Endodermal cell (in vitro differentiated cells): ENCODE measurements around the gene GATA2. TPM values are rescaled to one million over a fixed set of nuclear protein-coding genes. Genes with fewer than 3 reads are reported as not detected.

Experiments used
- DNase-seq: peaks from one replicate; pipeline ENCODE4 v3.0.0-alpha.2; 2017
- H3K27ac ChIP-seq: 2 replicates; pipeline ENCODE4 v1.5.1; 2013; ENCODE audit warnings: mild to moderate bottlenecking, low read depth, low read length, moderate library complexity
- H3K27me3 ChIP-seq: 2 replicates; pipeline ENCODE4 v1.6.1; 2013; ENCODE audit warnings: mild to moderate bottlenecking, low read length, moderate library complexity; ENCODE audit not compliant: insufficient read depth, control insufficient read depth, poor library complexity, severe bottlenecking
- H3K36me3 ChIP-seq: 2 replicates; pipeline ENCODE4 v1.7.0; 2013; ENCODE audit warnings: mild to moderate bottlenecking, low read length, moderate library complexity; ENCODE audit not compliant: control insufficient read depth, insufficient read depth
- H3K4me1 ChIP-seq: one replicate; pipeline ENCODE4 v1.7.0; 2013; ENCODE audit warnings: low read length; ENCODE audit not compliant: control insufficient read depth, insufficient read depth
- H3K4me3 ChIP-seq: 2 replicates; pipeline ENCODE4 v1.5.1; 2013; ENCODE audit warnings: mild to moderate bottlenecking, low read length, moderate library complexity
- H3K9ac ChIP-seq: 2 replicates; pipeline ENCODE4 v1.6.1; 2013; ENCODE audit warnings: mild to moderate bottlenecking, low read length, moderate library complexity; ENCODE audit not compliant: poor library complexity, severe bottlenecking; ENCODE audit errors: extremely low read depth
- H3K9me3 ChIP-seq: 2 replicates; pipeline ENCODE4 v1.6.1; 2013; ENCODE audit warnings: mild to moderate bottlenecking, low read length, moderate library complexity; ENCODE audit not compliant: control insufficient read depth
- H3K27ac Mint-ChIP-seq: 2 replicates; pipeline ENCODE4 v1.8.0; 2020; ENCODE audit warnings: mixed read lengths
- H3K27me3 Mint-ChIP-seq: 2 replicates; pipeline ENCODE4 v1.8.0; 2021; ENCODE audit warnings: mild to moderate bottlenecking, mixed read lengths; ENCODE audit not compliant: insufficient read depth
- H3K36me3 Mint-ChIP-seq: 2 replicates; pipeline ENCODE4 v1.8.0; 2020; ENCODE audit warnings: low read depth, mixed read lengths
- H3K4me1 Mint-ChIP-seq: 2 replicates; pipeline ENCODE4 v1.8.0; 2020; ENCODE audit warnings: mixed read lengths
- H3K4me3 Mint-ChIP-seq: 2 replicates; pipeline ENCODE4 v1.8.0; 2020; ENCODE audit warnings: mild to moderate bottlenecking, moderate library complexity, mixed read lengths
- H3K9me3 Mint-ChIP-seq: 2 replicates; pipeline ENCODE4 v1.8.0; 2020; ENCODE audit warnings: mild to moderate bottlenecking, mixed read lengths
- WGBS, 2 experiments: methylation state at CpG; one replicate each; pipeline versions ENCODE4 v1.1.5 to v1.1.7; 2013; ENCODE audit warnings: missing lambda C conversion rate in 2 of 2, mixed read lengths in 1 of 2; ENCODE audit not compliant: insufficient coverage in 1 of 2, insufficient read length in 1 of 2; 5-methylcytosine and 5-hydroxymethylcytosine counted together
- total RNA-seq, 2 donors: library from RNA; stranded (reverse); fragmentation: NEBNext Ultra II Directional in 1 of 2; extraction: Animal tissue kit (Norgen Biotek cat#: 25700) in 1 of 2; gene quantifications; 2 replicates in 1 of 2; 3 replicates in 1 of 2; pipeline ENCODE4 v1.2.1, GENCODE V29; 2021
- TF ChIP-seq, protein P1 (sequence below): fragments of 200-600 bp; sonication (generic); conservative IDR thresholded peaks from 2 replicates; pipeline ENCODE4 v1.5.0; 2021; ENCODE audit warnings: antibody characterized with exemption, mild to moderate bottlenecking

GATA2 gene
- total RNA-seq, 2 donors from 2014 or later = 1.2 to 1.6 TPM

GRCh38 chr3:128470134-128470899 is 22.7 kb downstream of the GATA2 start:
- TF ChIP-seq, protein P1, sequence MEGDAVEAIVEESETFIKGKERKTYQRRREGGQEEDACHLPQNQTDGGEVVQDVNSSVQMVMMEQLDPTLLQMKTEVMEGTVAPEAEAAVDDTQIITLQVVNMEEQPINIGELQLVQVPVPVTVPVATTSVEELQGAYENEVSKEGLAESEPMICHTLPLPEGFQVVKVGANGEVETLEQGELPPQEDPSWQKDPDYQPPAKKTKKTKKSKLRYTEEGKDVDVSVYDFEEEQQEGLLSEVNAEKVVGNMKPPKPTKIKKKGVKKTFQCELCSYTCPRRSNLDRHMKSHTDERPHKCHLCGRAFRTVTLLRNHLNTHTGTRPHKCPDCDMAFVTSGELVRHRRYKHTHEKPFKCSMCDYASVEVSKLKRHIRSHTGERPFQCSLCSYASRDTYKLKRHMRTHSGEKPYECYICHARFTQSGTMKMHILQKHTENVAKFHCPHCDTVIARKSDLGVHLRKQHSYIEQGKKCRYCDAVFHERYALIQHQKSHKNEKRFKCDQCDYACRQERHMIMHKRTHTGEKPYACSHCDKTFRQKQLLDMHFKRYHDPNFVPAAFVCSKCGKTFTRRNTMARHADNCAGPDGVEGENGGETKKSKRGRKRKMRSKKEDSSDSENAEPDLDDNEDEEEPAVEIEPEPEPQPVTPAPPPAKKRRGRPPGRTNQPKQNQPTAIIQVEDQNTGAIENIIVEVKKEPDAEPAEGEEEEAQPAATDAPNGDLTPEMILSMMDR = no peak
- Mint-ChIP-seq H3K27ac (no peak overlapping the region), H3K36me3 (no peaks in the 10 kb centered on the region), H3K4me3 (no peak overlapping the region), H3K9me3 (peaks cover 2% of the 10 kb centered on the region), H3K4me1 (peaks cover 24% of the 10 kb centered on the region), H3K27me3 (peaks cover 96% of the 10 kb centered on the region)
- WGBS, 2 experiments = 78 to 81% methylated on average over 10 to 13 of the region's 13 CpGs
- Histone ChIP-seq H3K4me1 (peaks cover 6% of the 10 kb centered on the region), H3K27me3 (peaks cover 89% of the 10 kb centered on the region), H3K4me3 (no peak overlapping the region), H3K9ac (no peak overlapping the region), H3K9me3 (no peaks in the 10 kb centered on the region), H3K36me3 (no peaks in the 10 kb centered on the region), H3K27ac (no peak overlapping the region)
- DNase-seq = no peak

DNA sequence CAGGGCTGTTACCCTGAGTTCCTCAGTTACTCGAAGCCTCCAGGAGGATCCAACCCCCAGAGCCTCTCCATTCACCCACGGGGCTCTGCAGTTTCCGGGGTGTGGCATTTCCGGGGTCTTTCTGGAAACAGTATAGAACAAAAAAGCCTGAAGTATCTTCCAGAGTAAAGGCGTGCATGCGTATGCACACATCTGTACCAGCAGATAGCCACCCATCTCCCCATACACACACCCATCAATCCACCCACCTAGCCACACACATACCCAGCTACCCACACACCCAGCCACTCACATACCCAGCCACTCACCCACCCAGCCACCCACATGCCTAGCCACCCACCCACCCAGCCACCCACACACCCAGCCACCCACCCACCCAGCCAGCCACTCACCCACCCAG is 23.4 kb downstream of the GATA2 start:
- H3K4me1 Mint-ChIP-seq = peaks cover 20% of the 10 kb centered on the region
- Histone ChIP-seq H3K27ac (no peak overlapping the region), H3K4me1 (peaks cover 4% of the 10 kb centered on the region), H3K36me3 (no peaks in the 10 kb centered on the region), H3K27me3 (peaks cover 89% of the 10 kb centered on the region), H3K9ac (no peak overlapping the region), H3K9me3 (no peaks in the 10 kb centered on the region), H3K4me3 (no peak overlapping the region)
- 88 to 100% methylated on average over 1 to 6 of the region's 6 CpGs for WGBS, 2 experiments
- peaks cover 2% of the 10 kb centered on the region for H3K9me3 Mint-ChIP-seq
- H3K36me3 Mint-ChIP-seq = no peaks in the 10 kb centered on the region
- TF ChIP-seq, protein P1 = no peak
- no peak for DNase-seq
- peaks cover 96% of the 10 kb centered on the region for H3K27me3 Mint-ChIP-seq
- H3K4me3 Mint-ChIP-seq = no peak overlapping the region
- no peak overlapping the region for H3K27ac Mint-ChIP-seq

- peaks cover 2% of the 10 kb centered on the region for H3K9me3 Mint-ChIP-seq
These were observed 24.0 kb downstream of the GATA2 start for GRCh38 chr3:128468791-128469527.

More at GRCh38 chr3:128468791-128469527, 24.0 kb downstream of the GATA2 start:
- peaks cover 96% of the 10 kb centered on the region for H3K27me3 Mint-ChIP-seq
- Histone ChIP-seq H3K9ac (no peak overlapping the region), H3K27ac (no peak overlapping the region), H3K27me3 (peaks cover 89% of the 10 kb centered on the region), H3K4me3 (no peak overlapping the region), H3K36me3 (no peaks in the 10 kb centered on the region), H3K4me1 (no peaks in the 10 kb centered on the region), H3K9me3 (no peaks in the 10 kb centered on the region)
- H3K4me3 Mint-ChIP-seq = no peak overlapping the region
- WGBS, 2 experiments = 87 to 94% methylated on average over 4 to 10 of the region's 10 CpGs
- TF ChIP-seq, protein P1 = no peak
- H3K4me1 Mint-ChIP-seq = peaks cover 14% of the 10 kb centered on the region
- H3K27ac Mint-ChIP-seq = no peak overlapping the region
- no peaks in the 10 kb centered on the region for H3K36me3 Mint-ChIP-seq
- DNase-seq = no peak
